K562 (cell line): ENCODE measurements around the gene SEH1L. TPM values are rescaled to one million over a fixed set of nuclear protein-coding genes. Genes with fewer than 3 reads are reported as not detected.
A peak's percentile ranks its signal among the peaks of the same experiment; 100 is the strongest.

Source experiments
- ATAC-seq: fragments of 200-7000 bp; cut with Tn5 transposase; 3 replicates; pipeline ENCODE4 v1.9.1; 2020; ENCODE audit warnings: moderate library complexity
- BruUV-seq: library from RNA; stranded (reverse); fragments of 400-500 nt; replicated peaks from 2 replicates; lab custom pipeline; 2021; lab: Mats Ljungman, UMichigan
- CTCF ChIA-PET: fragments of 300-600 bp; formaldehyde crosslinking; extraction: SDS; loops from one replicate; lab custom pipeline; 2021; ENCODE audit warnings: low intra/inter-chr PET ratio; lab: Yijun Ruan, JAX
- POLR2A ChIA-PET: fragments of 300-600, 350-650 bp; sonication (Branson Sonifier 250); formaldehyde crosslinking; extraction: SDS; loops from one replicate; lab custom pipeline; 2021; ENCODE audit warnings: antibody characterized with exemption, inconsistent platforms; lab: Yijun Ruan, JAX
- DNase-seq, 4 experiments: peaks; one replicate each; pipeline versions ENCODE4 v3.0.0 to v3.0.0-alpha.2; 2011 to 2018; ENCODE audit warnings: low spot score in 3 of 4, mixed read lengths in 3 of 4; ENCODE audit errors: extremely low read depth in 1 of 4
- FAIRE-seq: peaks from 2 replicates; lab custom pipeline; 2011; peaks lifted over from hg19 to GRCh38; lab: Jason Lieb, UNC
- H2AFZ ChIP-seq: 2 replicates; pipeline ENCODE4 v1.6.0; 2011; ENCODE audit warnings: low read depth, low read length, control low read depth, inconsistent platforms
- H3K27ac ChIP-seq: fragments of 200-600 bp; 3 replicates; pipeline ENCODE4 v1.8.0; 2011; ENCODE audit warnings: low read depth, mild to moderate bottlenecking, control low read depth, inconsistent platforms, low read length, moderate library complexity, mixed read lengths; ENCODE audit errors: extremely low read depth
- H3K27me3 ChIP-seq, 2 experiments: fragments of 300-600 bp in 1 of 2; 2 replicates in 1 of 2; 3 replicates in 1 of 2; pipeline versions ENCODE4 v1.6.0 to v1.8.0; 2011; ENCODE audit warnings: inconsistent platforms in 2 of 2, low read length in 2 of 2, mild to moderate bottlenecking in 1 of 2, mixed read lengths in 1 of 2, moderate library complexity in 1 of 2; ENCODE audit not compliant: control insufficient read depth in 2 of 2, insufficient read depth in 2 of 2
- H3K36me3 ChIP-seq: fragments of 300-600 bp; 3 replicates; pipeline ENCODE4 v1.8.0; 2011; ENCODE audit warnings: mild to moderate bottlenecking, low read length, inconsistent platforms; ENCODE audit not compliant: control insufficient read depth, insufficient read depth
- H3K4me1 ChIP-seq, 2 experiments: fragments of 200-600 bp in 1 of 2; replicated peaks in 1 of 2; 2 replicates in 1 of 2; 3 replicates in 1 of 2; pipeline versions ENCODE4 v1.5.1 to v1.8.0; 2011; ENCODE audit warnings: inconsistent platforms in 2 of 2, low read length in 2 of 2, mild to moderate bottlenecking in 1 of 2, mixed read lengths in 1 of 2, moderate library complexity in 1 of 2; ENCODE audit not compliant: control insufficient read depth in 2 of 2, insufficient read depth in 2 of 2
- H3K4me2 ChIP-seq: 2 replicates; pipeline ENCODE4 v1.6.1; 2011; ENCODE audit warnings: low read length, control low read depth, inconsistent platforms, mixed read lengths; ENCODE audit not compliant: insufficient read depth
- H3K4me3 ChIP-seq: fragments of 200-600 bp; sonication (generic), shearing (Covaris generic); 2 replicates; pipeline ENCODE4 v1.5.1; 2016; ENCODE audit warnings: control low read depth, inconsistent platforms
- H3K79me2 ChIP-seq: fragments of 200-600 bp; 3 replicates; pipeline ENCODE4 v1.8.0; 2011; ENCODE audit warnings: low read length, inconsistent platforms; ENCODE audit not compliant: control insufficient read depth, insufficient read depth
- H3K9ac ChIP-seq, 2 experiments: 2 replicates each; pipeline versions ENCODE4 v1.6.0 to v1.6.1; 2011; ENCODE audit warnings: low read depth in 2 of 2, low read length in 2 of 2, control low read depth in 1 of 2, inconsistent platforms in 1 of 2, mild to moderate bottlenecking in 1 of 2, mixed read lengths in 1 of 2; ENCODE audit not compliant: insufficient read depth in 1 of 2
- H3K9me1 ChIP-seq: one replicate; pipeline ENCODE4 v1.6.0; 2011; ENCODE audit warnings: inconsistent platforms, mild to moderate bottlenecking, low read length, moderate library complexity; ENCODE audit not compliant: control insufficient read depth, insufficient read depth
- H3K9me3 ChIP-seq: replicated peaks from 2 replicates; pipeline ENCODE4 v1.5.1; 2011; ENCODE audit warnings: low read depth, low read length, inconsistent platforms; ENCODE audit not compliant: control insufficient read depth, insufficient read depth
- H4K20me1 ChIP-seq: replicated peaks from 2 replicates; pipeline ENCODE4 v1.6.1; 2011; ENCODE audit warnings: low read length, inconsistent platforms, mixed read lengths; ENCODE audit not compliant: control insufficient read depth, insufficient read depth
- ATF3 ChIP-seq, 2 experiments: fragments of 450-650 bp in 1 of 2; sonication (generic) in 1 of 2; formaldehyde crosslinking in 1 of 2; IDR thresholded peaks in 1 of 2; conservative IDR thresholded peaks in 1 of 2; 2 replicates each; pipeline versions ENCODE4 v1.6.1 to v1.8.1; 2016 to 2023; ENCODE audit warnings: mild to moderate bottlenecking in 2 of 2, moderate library complexity in 2 of 2, inconsistent platforms in 1 of 2, missing genetic modification reagents in 1 of 2
- ATF7 ChIP-seq: fragments of 450-650 bp; IDR thresholded peaks from 2 replicates; pipeline ENCODE4 v1.7.1; 2014; ENCODE audit warnings: mild to moderate bottlenecking, moderate library complexity
- NFYB ChIP-seq: IDR thresholded peaks from 2 replicates; pipeline ENCODE4 v1.6.1; 2011; ENCODE audit warnings: mild to moderate bottlenecking, moderate library complexity; ENCODE audit not compliant: insufficient read length; ENCODE audit errors: extremely low read depth
- SMAD3 ChIP-seq: fragments of 450-650 bp; formaldehyde crosslinking; conservative IDR thresholded peaks from 2 replicates; pipeline ENCODE4 v1.4.0; 2020; ENCODE audit warnings: mild to moderate bottlenecking
- ZNF140 ChIP-seq: fragments of 250-450 bp; sonication (Bioruptor Pico); IDR thresholded peaks from 2 replicates; pipeline ENCODE4 v1.8.0; 2021; ENCODE audit warnings: moderate library complexity, mild to moderate bottlenecking, inconsistent platforms
- WGBS: fragments of 100-300 bp; shearing (Covaris generic); methylation state at CpG from one replicate; pipeline ENCODE4 v1.1.6; 2016; ENCODE audit warnings: low coverage, mixed read lengths; ENCODE audit not compliant: insufficient coverage; ENCODE audit errors: missing lambda C conversion rate; 5-methylcytosine and 5-hydroxymethylcytosine counted together
- in situ Hi-C: fragments of 300-500 bp; cut with MboI; formaldehyde crosslinking; loops from 4 replicates; pipeline ENCODE4 v1.15.0; 2018; ENCODE audit warnings: inconsistent platforms, mixed read lengths
- intact Hi-C: fragments of 100-400 bp; cut with micrococcal nuclease; formaldehyde crosslinking; loops from 2 replicates; pipeline ENCODE4 v1.14.2; 2022
- polyA plus RNA-seq, 8 experiments: library from polyadenylated mRNA; depleted of rRNA in 4 of 8; stranded (reverse) in 5 of 8; unstranded in 3 of 8; fragments of >200 nt; fragmentation: Nextera tagmentation in 2 of 8; fragmentation: Illumina TruSeq in 1 of 8; extraction: Ambion mirVana in 2 of 8; extraction: Trizol in 1 of 8; gene quantifications; 2 replicates each; pipeline versions ENCODE4 v1.2.1 to v1.2.3, GENCODE V29; 2011 to 2014; ENCODE audit warnings: inconsistent platforms in 1 of 8, missing spikeins in 1 of 8
- total RNA-seq, 7 experiments: library from RNA; depleted of rRNA in 6 of 7; stranded (reverse); fragments of >200 nt in 6 of 7; fragmentation: Illumina TruSeq in 2 of 7; extraction: Trizol in 2 of 7; gene quantifications; 2 replicates each; pipeline versions ENCODE4 v1.2.1 to v1.2.3, GENCODE V29; 2011 to 2021; ENCODE audit warnings: low replicate concordance in 1 of 7
- TF ChIP-seq, protein P1 (sequence below): fragments of 450-650 bp; formaldehyde crosslinking; IDR thresholded peaks from 2 replicates; pipeline ENCODE4 v1.4.0; 2020; ENCODE audit warnings: mild to moderate bottlenecking, moderate library complexity
- TF ChIP-seq, protein P2 (sequence below): IDR thresholded peaks from 2 replicates; pipeline ENCODE4 v1.6.1; 2014; ENCODE audit warnings: antibody characterized with exemption

SEH1L gene
- total and polyA plus RNA-seq, 9 of the 15 experiments (the other 6 are each of a cell fraction or from before 2014, with no cell fraction given): 62.2 to 180 (median 108) TPM

- no peak for ATAC-seq
- intact Hi-C loops: no loop called here
- H3K27me3 ChIP-seq: no peaks in the 10 kb centered on the region
- H3K36me3 ChIP-seq: 0 out of 3 replicates have a peak, but pooled peaks cover 3% of the 10 kb centered on the region
- no peaks in the 10 kb centered on the region for H4K20me1 ChIP-seq
- WGBS: 27% methylated on average over 4 of the region's 4 CpGs
- TF ChIP-seq ZNF140 (CRISPR knock-in tag) (no peak), ATF3 (IDR thresholded peaks at IDR 0.05) (0 out of 2 replicates have a peak, but pooled peaks have one; percentile 30), ATF3 (CRISPR knock-in tag; conservative IDR thresholded peaks at IDR 0.05) (no peak)
- H3K79me2 ChIP-seq: peaks cover 21% of the 10 kb centered on the region
- H3K4me1 ChIP-seq: peaks cover 7 to 15% of the 10 kb centered on the region in 2 experiments; a peak in 4 of 5 replicates
- POLR2A ChIA-PET: interaction anchor here (0.8 kb wide), 1 partner anchor 134 kb away, joined by 3 read pairs; no protein-coding TSS in a partner anchor
- no peak overlapping the region for H3K9ac ChIP-seq
- no TSS peak for BruUV-seq
- no peak overlapping the region for H3K27ac ChIP-seq
- no peak overlapping the region for H3K4me3 ChIP-seq
- no peak for DNase-seq
- H3K4me2 ChIP-seq: no peak overlapping the region
- H2AFZ ChIP-seq: no peak overlapping the region
- no peak for FAIRE-seq
- H3K9me1 ChIP-seq: no peaks in the 10 kb centered on the region
- no peaks in the 10 kb centered on the region for H3K9me3 ChIP-seq
- CTCF ChIA-PET: no interaction called here
- in situ Hi-C loops: loop anchor here (5.0 kb wide), 1 partner anchor 546 kb away; no protein-coding TSS in a partner anchor
These were observed 4.6 kb upstream of the SEH1L start for GRCh38 chr18:12943215-12943614.

DNA sequence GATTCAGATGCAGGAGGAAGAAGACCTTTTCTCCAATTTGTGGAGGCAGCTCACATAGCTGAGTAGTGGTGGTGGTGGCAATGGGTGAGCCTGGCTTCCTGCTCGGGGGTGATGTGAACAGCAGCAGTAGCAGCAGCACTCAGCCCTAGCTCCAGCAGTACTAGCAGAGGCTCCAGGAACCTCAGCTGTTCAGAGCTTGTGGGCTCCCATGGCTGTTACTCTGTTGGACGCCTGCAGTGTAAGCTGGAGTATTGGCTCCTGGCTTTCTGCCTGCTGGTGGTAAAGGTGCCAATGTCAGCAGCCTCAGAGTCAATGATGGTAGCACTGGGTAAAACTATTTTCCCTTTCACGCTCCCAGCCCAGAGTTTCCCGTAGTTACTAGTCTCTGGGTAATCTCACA is 3.1 kb upstream of the SEH1L start:
- CTCF ChIA-PET: no interaction called here
- no peak for FAIRE-seq
- no TSS peak for BruUV-seq
- Histone ChIP-seq H3K9ac (peak overlapping the region in 1 of 2 experiments; percentile 24; a peak in 1 of 4 replicates), H3K36me3 (peaks cover 9% of the 10 kb centered on the region; the same call in 2 of the 3 replicates), H3K4me1 (peaks cover 11 to 27% of the 10 kb centered on the region in 2 experiments; a peak in 4 of 5 replicates), H3K9me3 (peaks cover 4% of the 10 kb centered on the region), H3K4me2 (no peak overlapping the region), H4K20me1 (no peaks in the 10 kb centered on the region), H3K27me3 (no peaks in the 10 kb centered on the region), H2AFZ (no peak overlapping the region), H3K27ac (no peak overlapping the region), H3K79me2 (peaks cover 35% of the 10 kb centered on the region), H3K4me3 (no peak overlapping the region), H3K9me1 (no peaks in the 10 kb centered on the region)
- in situ Hi-C loops: loop anchor here (5.0 kb wide), 1 partner anchor 547 kb away; no protein-coding TSS in a partner anchor
- no peak for ATAC-seq
- intact Hi-C loops: no loop called here
- POLR2A ChIA-PET: interaction anchor here (0.6 to 1.5 kb wide), 3 partner anchors 9 to 69 kb away, joined by 3 to 6 read pairs (median 4); no protein-coding TSS in a partner anchor
- DNase-seq: no peak
- TF ChIP-seq, protein P1, sequence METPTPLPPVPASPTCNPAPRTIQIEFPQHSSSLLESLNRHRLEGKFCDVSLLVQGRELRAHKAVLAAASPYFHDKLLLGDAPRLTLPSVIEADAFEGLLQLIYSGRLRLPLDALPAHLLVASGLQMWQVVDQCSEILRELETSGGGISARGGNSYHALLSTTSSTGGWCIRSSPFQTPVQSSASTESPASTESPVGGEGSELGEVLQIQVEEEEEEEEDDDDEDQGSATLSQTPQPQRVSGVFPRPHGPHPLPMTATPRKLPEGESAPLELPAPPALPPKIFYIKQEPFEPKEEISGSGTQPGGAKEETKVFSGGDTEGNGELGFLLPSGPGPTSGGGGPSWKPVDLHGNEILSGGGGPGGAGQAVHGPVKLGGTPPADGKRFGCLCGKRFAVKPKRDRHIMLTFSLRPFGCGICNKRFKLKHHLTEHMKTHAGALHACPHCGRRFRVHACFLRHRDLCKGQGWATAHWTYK (CRISPR knock-in tag): no peak
- TF ChIP-seq, protein P2, sequence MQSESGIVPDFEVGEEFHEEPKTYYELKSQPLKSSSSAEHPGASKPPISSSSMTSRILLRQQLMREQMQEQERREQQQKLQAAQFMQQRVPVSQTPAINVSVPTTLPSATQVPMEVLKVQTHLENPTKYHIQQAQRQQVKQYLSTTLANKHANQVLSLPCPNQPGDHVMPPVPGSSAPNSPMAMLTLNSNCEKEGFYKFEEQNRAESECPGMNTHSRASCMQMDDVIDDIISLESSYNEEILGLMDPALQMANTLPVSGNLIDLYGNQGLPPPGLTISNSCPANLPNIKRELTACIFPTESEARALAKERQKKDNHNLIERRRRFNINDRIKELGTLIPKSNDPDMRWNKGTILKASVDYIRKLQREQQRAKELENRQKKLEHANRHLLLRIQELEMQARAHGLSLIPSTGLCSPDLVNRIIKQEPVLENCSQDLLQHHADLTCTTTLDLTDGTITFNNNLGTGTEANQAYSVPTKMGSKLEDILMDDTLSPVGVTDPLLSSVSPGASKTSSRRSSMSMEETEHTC: no peak
- TF ChIP-seq ATF7 (no peak), SMAD3 (CRISPR knock-in tag) (no peak), NFYB (no peak)
- TF ChIP-seq, all 486 proteins: peak for 0
- 67% methylated on average over 4 of the region's 4 CpGs for WGBS
